Endothelial cell of umbilical vein (primary cell): ENCODE results near the gene APCDD1L. TPM values are rescaled to one million over a fixed set of nuclear protein-coding genes. Genes with fewer than 3 reads are reported as not detected.

Experiments
- BruUV-seq: library from RNA; stranded (reverse); fragments of 400-500 nt; replicated peaks from 2 replicates; lab custom pipeline; 2021; lab: Mats Ljungman, UMichigan
- CTCF ChIA-PET: fragments of 300-600, 350-600 bp; sonication (Branson Sonifier 250); formaldehyde crosslinking; loops from one replicate; lab custom pipeline; 2021; ENCODE audit warnings: antibody characterized with exemption, inconsistent platforms; lab: Charles Lee
- POLR2A ChIA-PET: fragments of 300-600, 350-600 bp; sonication (Branson Sonifier 250); formaldehyde crosslinking; loops from one replicate; lab custom pipeline; 2021; ENCODE audit warnings: antibody characterized with exemption, inconsistent platforms; lab: Charles Lee
- DNase-seq: peaks from one replicate; pipeline ENCODE4 v3.0.0-alpha.2; 2011; ENCODE audit warnings: low read depth, low spot score
- FAIRE-seq: peaks from 2 replicates; lab custom pipeline; 2011; peaks lifted over from hg19 to GRCh38; lab: Jason Lieb, UNC
- H2AFZ ChIP-seq: 2 replicates; pipeline ENCODE4 v1.6.0; 2012; ENCODE audit warnings: low read depth, low read length, control low read depth, inconsistent platforms
- H3K27ac ChIP-seq: 2 replicates; pipeline ENCODE4 v1.5.1; 2011; ENCODE audit warnings: low read depth, mild to moderate bottlenecking, control low read depth, low read length, moderate library complexity; ENCODE audit not compliant: insufficient read depth
- H3K27me3 ChIP-seq, 2 experiments: 2 replicates each; pipeline versions ENCODE4 v1.6.0 to v1.6.1; 2011; ENCODE audit warnings: low read length in 2 of 2, mixed read lengths in 1 of 2; ENCODE audit not compliant: control insufficient read depth in 2 of 2, insufficient read depth in 2 of 2
- H3K36me3 ChIP-seq, 2 experiments: 2 replicates in 1 of 2; 3 replicates in 1 of 2; pipeline ENCODE4 v1.5.1; 2011; ENCODE audit warnings: low read length in 2 of 2, mild to moderate bottlenecking in 1 of 2, moderate library complexity in 1 of 2; ENCODE audit not compliant: control insufficient read depth in 2 of 2, insufficient read depth in 2 of 2; ENCODE audit errors: extremely low read depth in 1 of 2
- H3K4me1 ChIP-seq: 3 replicates; pipeline ENCODE4 v1.5.1; 2011; ENCODE audit warnings: mild to moderate bottlenecking, low read length; ENCODE audit not compliant: control insufficient read depth, insufficient read depth; ENCODE audit errors: extremely low read depth
- H3K4me2 ChIP-seq: 2 replicates; pipeline ENCODE4 v1.6.1; 2011; ENCODE audit warnings: low read length, control low read depth, mixed read lengths; ENCODE audit not compliant: insufficient read depth
- H3K4me3 ChIP-seq, 3 experiments: fragments of 200-600 bp in 1 of 3; sonication (generic), shearing (Covaris generic) in 1 of 3; replicated peaks in 1 of 3; 2 replicates each; pipeline ENCODE4 v1.5.1; 2011 to 2016; ENCODE audit warnings: control low read depth in 3 of 3, low read length in 3 of 3, mild to moderate bottlenecking in 2 of 3, inconsistent platforms in 1 of 3, low read depth in 1 of 3, moderate library complexity in 1 of 3; ENCODE audit not compliant: insufficient read depth in 1 of 3
- H3K79me2 ChIP-seq: 2 replicates; pipeline ENCODE4 v1.6.0; 2012; ENCODE audit warnings: low read length, inconsistent platforms; ENCODE audit not compliant: control insufficient read depth, insufficient read depth
- H3K9ac ChIP-seq: replicated peaks from 2 replicates; pipeline ENCODE3; 2011; ENCODE audit warnings: low read length, control low read depth; ENCODE audit not compliant: insufficient read depth; ENCODE audit errors: extremely low read depth
- H3K9me1 ChIP-seq: replicated peaks from 3 replicates; pipeline ENCODE4 v1.6.0; 2011; ENCODE audit warnings: mild to moderate bottlenecking, low read length; ENCODE audit not compliant: control insufficient read depth, insufficient read depth; ENCODE audit errors: extremely low read depth
- H3K9me3 ChIP-seq: replicated peaks from 2 replicates; pipeline ENCODE4 v1.5.1; 2012; ENCODE audit warnings: low read length, inconsistent platforms; ENCODE audit not compliant: control insufficient read depth, insufficient read depth
- H4K20me1 ChIP-seq: replicated peaks from 2 replicates; pipeline ENCODE3; 2011; ENCODE audit warnings: mild to moderate bottlenecking, low read length; ENCODE audit not compliant: control insufficient read depth, insufficient read depth; ENCODE audit errors: extremely low read depth
- EZH2 ChIP-seq: IDR thresholded peaks from 2 replicates; pipeline ENCODE4 v1.6.1; 2012; ENCODE audit warnings: borderline replicate concordance, low read depth, mild to moderate bottlenecking, moderate library complexity, low read length, inconsistent platforms; ENCODE audit not compliant: severe bottlenecking
- FOS ChIP-seq: IDR thresholded peaks from 2 replicates; pipeline ENCODE4 v1.6.1; 2011; ENCODE audit warnings: mild to moderate bottlenecking, low read length, moderate library complexity, borderline replicate concordance; ENCODE audit not compliant: insufficient read depth
- GATA2 ChIP-seq: IDR thresholded peaks from 2 replicates; pipeline ENCODE4 v1.7.0; 2011; ENCODE audit warnings: low read depth, mild to moderate bottlenecking, moderate library complexity, mixed read lengths, low read length; ENCODE audit not compliant: insufficient read length, insufficient read depth
- JUN ChIP-seq: IDR thresholded peaks from 2 replicates; pipeline ENCODE4 v1.6.1; 2011; ENCODE audit warnings: borderline replicate concordance, low read depth; ENCODE audit not compliant: insufficient read length, insufficient read depth
- MYC ChIP-seq: IDR thresholded peaks from one replicate; pipeline ENCODE4 v1.6.1; 2011; ENCODE audit warnings: mild to moderate bottlenecking, low read depth, low read length
- POLR2A ChIP-seq: IDR thresholded peaks from 2 replicates; pipeline ENCODE4 v1.6.1; 2012; ENCODE audit warnings: low read depth, mild to moderate bottlenecking, control low read depth, low read length
- POLR2AphosphoS5 ChIP-seq: IDR thresholded peaks from 2 replicates; pipeline ENCODE4 v1.6.1; 2012; ENCODE audit warnings: low read depth, mild to moderate bottlenecking, control low read depth, low read length, moderate library complexity; ENCODE audit not compliant: insufficient read depth
- dilution Hi-C: fragments of 300-500 bp; cut with MboI; formaldehyde crosslinking; loops from one replicate; pipeline ENCODE4 v1.15.0; 2019; ENCODE audit warnings: low sequenced_read_pairs; ENCODE audit not compliant: extremely low pct_ligation_motif_present
- intact Hi-C: fragments of 100-400 bp; cut with micrococcal nuclease; formaldehyde crosslinking; loops from one replicate; pipeline ENCODE4 v1.10.0; 2022
- polyA plus RNA-seq, 4 experiments: library from polyadenylated mRNA; depleted of rRNA in 3 of 4; stranded (reverse) in 3 of 4; unstranded in 1 of 4; fragments of >200 nt; gene quantifications; 2 replicates each; pipeline versions ENCODE4 v1.2.1 to v1.2.3, GENCODE V29; 2011 to 2012; ENCODE audit warnings: missing spikeins in 1 of 4
- total RNA-seq: library from RNA; stranded (reverse); gene quantifications from 2 replicates; pipeline ENCODE4 v1.2.3, GENCODE V29; 2021
- TF ChIP-seq, protein P1 (sequence below): IDR thresholded peaks from 2 replicates; pipeline ENCODE4 v1.6.1; 2011; ENCODE audit not compliant: insufficient read depth, insufficient read length
- TF ChIP-seq, protein P2 (sequence below), 2 donors: IDR thresholded peaks; 1 replicate in 1 of 2; 2 replicates in 1 of 2; pipeline ENCODE4 v1.5.1; 2011; ENCODE audit warnings: low read length in 2 of 2, mild to moderate bottlenecking in 2 of 2, moderate library complexity in 2 of 2, control low read depth in 1 of 2, inconsistent platforms in 1 of 2, low read depth in 1 of 2; ENCODE audit not compliant: insufficient read depth in 1 of 2; ENCODE audit errors: extremely low read depth in 1 of 2

APCDD1L gene
- total and polyA plus RNA-seq, 2 donors (not counting 3 experiments of a cell fraction or from before 2014, with no cell fraction given), result 0.17 to 1.4 TPM

DNA sequence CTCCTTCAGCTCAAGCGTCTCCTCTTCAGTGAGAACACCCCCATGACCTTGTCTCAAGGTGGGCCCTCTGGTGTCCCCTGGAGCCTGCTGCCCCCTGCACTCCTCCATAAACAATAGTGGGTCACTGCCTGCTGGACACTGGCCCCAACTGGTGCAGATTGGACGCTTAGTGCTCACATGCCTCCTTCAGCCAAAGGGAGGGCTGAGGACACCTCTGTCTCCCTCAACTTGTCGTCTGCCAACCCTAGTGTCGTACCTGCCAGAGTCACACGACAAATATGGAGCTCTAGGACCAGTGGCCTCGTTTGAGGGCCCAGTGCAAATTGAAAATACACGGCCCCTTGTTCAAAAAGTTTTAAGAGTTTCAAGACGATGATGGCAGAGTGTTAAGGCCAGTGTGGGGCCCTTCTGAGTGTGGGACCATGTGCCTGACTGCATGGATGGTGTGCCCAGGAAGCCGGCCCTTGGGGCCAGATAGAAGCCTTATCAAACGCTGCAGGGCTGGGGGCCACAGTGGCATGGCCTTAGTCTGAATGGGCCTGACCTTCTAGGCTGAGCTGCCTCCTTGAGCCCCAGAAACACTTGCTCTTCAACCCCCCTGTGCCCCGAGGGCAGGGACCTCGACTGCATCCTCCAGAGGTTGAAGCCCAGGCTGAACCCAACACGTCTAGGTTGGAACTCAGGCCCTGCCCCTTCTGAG is 20.1 kb downstream of the APCDD1L start:
- Histone ChIP-seq H3K4me2 (no peak overlapping the region), H3K9ac (no peak overlapping the region), H3K9me3 (no peaks in the 10 kb centered on the region), H3K27ac (no peak overlapping the region), H3K79me2 (no peaks in the 10 kb centered on the region), H2AFZ (no peak overlapping the region), H3K4me1 (no peaks in the 10 kb centered on the region), H3K27me3 (peaks cover 0 to 9% of the 10 kb centered on the region in 2 experiments), H4K20me1 (no peaks in the 10 kb centered on the region), H3K36me3 (no peaks in the 10 kb centered on the region), H3K4me3 (no peak overlapping the region), H3K9me1 (no peaks in the 10 kb centered on the region)
- FAIRE-seq, result no peak
- BruUV-seq, result no TSS peak
- dilution Hi-C loops, result no loop called here
- TF ChIP-seq GATA2 (no peak), POLR2A (no peak), FOS (no peak), EZH2 (no peak), POLR2AphosphoS5 (no peak), MYC (no peak), JUN (no peak)
- TF ChIP-seq, protein P1, sequence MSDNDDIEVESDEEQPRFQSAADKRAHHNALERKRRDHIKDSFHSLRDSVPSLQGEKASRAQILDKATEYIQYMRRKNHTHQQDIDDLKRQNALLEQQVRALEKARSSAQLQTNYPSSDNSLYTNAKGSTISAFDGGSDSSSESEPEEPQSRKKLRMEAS, result no peak
- TF ChIP-seq, protein P2, sequence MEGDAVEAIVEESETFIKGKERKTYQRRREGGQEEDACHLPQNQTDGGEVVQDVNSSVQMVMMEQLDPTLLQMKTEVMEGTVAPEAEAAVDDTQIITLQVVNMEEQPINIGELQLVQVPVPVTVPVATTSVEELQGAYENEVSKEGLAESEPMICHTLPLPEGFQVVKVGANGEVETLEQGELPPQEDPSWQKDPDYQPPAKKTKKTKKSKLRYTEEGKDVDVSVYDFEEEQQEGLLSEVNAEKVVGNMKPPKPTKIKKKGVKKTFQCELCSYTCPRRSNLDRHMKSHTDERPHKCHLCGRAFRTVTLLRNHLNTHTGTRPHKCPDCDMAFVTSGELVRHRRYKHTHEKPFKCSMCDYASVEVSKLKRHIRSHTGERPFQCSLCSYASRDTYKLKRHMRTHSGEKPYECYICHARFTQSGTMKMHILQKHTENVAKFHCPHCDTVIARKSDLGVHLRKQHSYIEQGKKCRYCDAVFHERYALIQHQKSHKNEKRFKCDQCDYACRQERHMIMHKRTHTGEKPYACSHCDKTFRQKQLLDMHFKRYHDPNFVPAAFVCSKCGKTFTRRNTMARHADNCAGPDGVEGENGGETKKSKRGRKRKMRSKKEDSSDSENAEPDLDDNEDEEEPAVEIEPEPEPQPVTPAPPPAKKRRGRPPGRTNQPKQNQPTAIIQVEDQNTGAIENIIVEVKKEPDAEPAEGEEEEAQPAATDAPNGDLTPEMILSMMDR (IDR thresholded peaks at IDR 0.05; ENCODE audit: extremely low read depth in 1 of 2, insufficient read depth in 1 of 2, low read depth in 1 of 2, low read length in 2 of 2), result no peak
- DNase-seq, result no peak
- intact Hi-C loops, result no loop called here
- POLR2A ChIA-PET, result no interaction called here
- CTCF ChIA-PET, result interaction anchor here (1.5 kb wide), 1 partner anchor 163 kb away, joined by 3 read pairs; no protein-coding TSS in a partner anchor
